HCT116 (cell line): ENCODE data around the gene PXMP4. TPM values are rescaled to one million over a fixed set of nuclear protein-coding genes. Genes with fewer than 3 reads are reported as not detected.

Experiments
- ATAC-seq: fragments of 200-7000 bp; cut with Tn5 transposase; 2 replicates; pipeline ENCODE4 v1.9.1; 2020; ENCODE audit warnings: mild to moderate bottlenecking, moderate library complexity
- BruUV-seq: library from RNA; stranded (reverse); fragments of 400-500 nt; replicated peaks from 2 replicates; lab custom pipeline; 2021; lab: Mats Ljungman, UMichigan
- CTCF ChIA-PET: fragments of 300-600 bp; sonication (Branson Sonifier 250); formaldehyde crosslinking; loops from one replicate; lab custom pipeline; 2021; ENCODE audit warnings: antibody characterized with exemption; lab: Charles Lee
- POLR2A ChIA-PET: fragments of 300-600, 350-600 bp; sonication (Branson Sonifier 250); formaldehyde crosslinking; loops from one replicate; lab custom pipeline; 2021; ENCODE audit warnings: antibody characterized with exemption; lab: Charles Lee
- RAD21 ChIA-PET, 2 experiments: fragments of 300-600 bp; sonication (Branson Sonifier 250); formaldehyde crosslinking; loops; one replicate each; lab custom pipeline; 2023; ENCODE audit warnings: low total read pairs in 2 of 2; ENCODE audit not compliant: uncharacterized antibody in 2 of 2, unreplicated experiment in 2 of 2, low non-redundant PET in 1 of 2; lab: Charles Lee
- DNase-seq: peaks from one replicate; pipeline ENCODE4 v3.0.0-alpha.2; 2010; ENCODE audit warnings: low read depth, low spot score
- H2AFZ ChIP-seq: fragments of 200-600 bp; shearing (Covaris generic), sonication (generic); 2 replicates; pipeline ENCODE4 v1.6.1; 2017; ENCODE audit warnings: low read depth, mixed run types, mixed read lengths, antibody characterized with exemption, low read length; ENCODE audit not compliant: poor library complexity, severe bottlenecking
- H3K27ac ChIP-seq: 2 replicates; pipeline ENCODE4 v1.5.1; 2012; ENCODE audit warnings: low read depth, low read length
- H3K27me3 ChIP-seq: fragments of 200-600 bp; sonication (generic); 2 replicates; pipeline ENCODE4 v1.6.1; 2016; ENCODE audit warnings: mixed run types, low read length, mixed read lengths; ENCODE audit not compliant: insufficient read depth
- H3K36me3 ChIP-seq, 2 experiments: fragments of 200-500 bp in 1 of 2; fragments of 200-600 bp in 1 of 2; sonication (Bioruptor generic) in 1 of 2; sonication (generic) in 1 of 2; 2 replicates each; pipeline versions ENCODE4 v1.5.1 to v1.6.1; 2014 to 2016; ENCODE audit warnings: low read length in 2 of 2, inconsistent platforms in 1 of 2, mixed read lengths in 1 of 2, mixed run types in 1 of 2; ENCODE audit not compliant: insufficient read depth in 2 of 2, control insufficient read depth in 1 of 2
- H3K4me1 ChIP-seq, 2 experiments: fragments of 200-600 bp in 1 of 2; sonication (generic) in 1 of 2; 2 replicates each; pipeline versions ENCODE4 v1.5.1 to v1.6.1; 2012 to 2017; ENCODE audit warnings: low read length in 2 of 2, inconsistent platforms in 1 of 2, mild to moderate bottlenecking in 1 of 2, mixed read lengths in 1 of 2, mixed run types in 1 of 2, moderate library complexity in 1 of 2; ENCODE audit not compliant: insufficient read depth in 2 of 2, control insufficient read depth in 1 of 2
- H3K4me2 ChIP-seq: fragments of 200-600 bp; sonication (generic); 2 replicates; pipeline ENCODE4 v1.6.1; 2017; ENCODE audit warnings: mixed run types, low read length, mixed read lengths
- H3K4me3 ChIP-seq, 2 experiments: fragments of 200-600 bp in 1 of 2; sonication (generic) in 1 of 2; replicated peaks in 1 of 2; 2 replicates each; pipeline ENCODE4 v1.5.1; 2011 to 2016; ENCODE audit warnings: low read length in 2 of 2, control low read depth in 1 of 2, low read depth in 1 of 2, mild to moderate bottlenecking in 1 of 2, mixed read lengths in 1 of 2, mixed run types in 1 of 2
- H3K79me2 ChIP-seq: fragments of 200-600 bp; sonication (generic); 2 replicates; pipeline ENCODE4 v1.6.1; 2017; ENCODE audit warnings: mild to moderate bottlenecking, mixed run types, low read length, moderate library complexity, mixed read lengths; ENCODE audit not compliant: insufficient read depth
- H3K9ac ChIP-seq: fragments of 200-600 bp; sonication (generic); 2 replicates; pipeline ENCODE4 v1.6.1; 2016; ENCODE audit warnings: low read length, mixed read lengths
- H3K9me2 ChIP-seq: fragments of 200-600 bp; sonication (generic), shearing (Covaris generic); 2 replicates; pipeline ENCODE4 v1.6.1; 2017; ENCODE audit warnings: mixed run types, mild to moderate bottlenecking, moderate library complexity; ENCODE audit not compliant: insufficient read depth
- H3K9me3 ChIP-seq, 2 experiments: fragments of 200-500 bp in 1 of 2; fragments of 200-600 bp in 1 of 2; sonication (Bioruptor generic) in 1 of 2; sonication (generic) in 1 of 2; 2 replicates each; pipeline ENCODE4 v1.6.1; 2014 to 2017; ENCODE audit warnings: low read length in 2 of 2, mixed read lengths in 2 of 2, inconsistent platforms in 1 of 2, low read depth in 1 of 2, mild to moderate bottlenecking in 1 of 2, mixed run types in 1 of 2, moderate library complexity in 1 of 2; ENCODE audit not compliant: control insufficient read depth in 1 of 2, insufficient read depth in 1 of 2
- H4K20me1 ChIP-seq: fragments of 200-600 bp; sonication (generic), shearing (Covaris generic); 2 replicates; pipeline ENCODE4 v1.6.1; 2017; ENCODE audit warnings: mixed run types, mild to moderate bottlenecking, moderate library complexity; ENCODE audit not compliant: insufficient read depth
- ATF3 ChIP-seq: IDR thresholded peaks from 2 replicates; pipeline ENCODE4 v1.6.1; 2012
- CBX3 ChIP-seq: IDR thresholded peaks from 2 replicates; pipeline ENCODE4 v1.6.1; 2012; ENCODE audit warnings: low read depth
- CEBPB ChIP-seq: IDR thresholded peaks from 2 replicates; pipeline ENCODE4 v1.6.1; 2012; ENCODE audit warnings: low read depth
- CTCF ChIP-seq, 3 experiments: fragments of 200-600 bp in 1 of 3; sonication (generic) in 1 of 3; IDR thresholded peaks in 2 of 3; conservative IDR thresholded peaks in 1 of 3; 2 replicates each; pipeline ENCODE4 v1.5.1; 2012 to 2017; ENCODE audit warnings: low read depth in 2 of 3, low read length in 2 of 3, antibody characterized with exemption in 1 of 3, borderline replicate concordance in 1 of 3, control low read depth in 1 of 3, mild to moderate bottlenecking in 1 of 3, mixed read lengths in 1 of 3, mixed run types in 1 of 3, moderate library complexity in 1 of 3; ENCODE audit not compliant: insufficient read depth in 1 of 3
- FOSL1 ChIP-seq: IDR thresholded peaks from 2 replicates; pipeline ENCODE4 v1.6.1; 2012; ENCODE audit warnings: low read depth
- POLR2A ChIP-seq: IDR thresholded peaks from 2 replicates; pipeline ENCODE4 v1.7.0; 2011; ENCODE audit warnings: borderline replicate concordance; ENCODE audit not compliant: insufficient read depth, insufficient read length; ENCODE audit errors: extremely low read depth
- SIN3A ChIP-seq: IDR thresholded peaks from 2 replicates; pipeline ENCODE4 v1.6.1; 2012; ENCODE audit warnings: low read depth
- SRF ChIP-seq: IDR thresholded peaks from 2 replicates; pipeline ENCODE4 v1.6.1; 2012; ENCODE audit warnings: low read depth
- YY1 ChIP-seq: IDR thresholded peaks from 2 replicates; pipeline ENCODE4 v1.6.1; 2011; ENCODE audit warnings: low read length, low read depth, moderate library complexity, mild to moderate bottlenecking; ENCODE audit not compliant: insufficient replicate concordance; ENCODE audit errors: extremely low read depth
- ZBTB33 ChIP-seq: IDR thresholded peaks from 2 replicates; pipeline ENCODE4 v1.6.1; 2011; ENCODE audit warnings: mild to moderate bottlenecking, low read length, moderate library complexity; ENCODE audit not compliant: insufficient replicate concordance; ENCODE audit errors: extremely low read depth
- ZFX ChIP-seq: fragments of 450-650 bp; IDR thresholded peaks from 2 replicates; pipeline ENCODE4 v1.6.1; 2017
- intact Hi-C: fragments of 100-400 bp; cut with micrococcal nuclease; formaldehyde crosslinking; loops from 2 replicates; pipeline ENCODE4 v1.10.0; 2022
- total RNA-seq: library from RNA; stranded (reverse); gene quantifications from one replicate; pipeline ENCODE4 v1.2.1, GENCODE V29; 2021; ENCODE audit not compliant: unreplicated experiment

PXMP4 gene
- total RNA-seq, 1 experiment from 2014 or later, result 9.6 TPM

- ChIA-PET RAD21 (no interaction called here), POLR2A (no interaction called here), CTCF (no interaction called here)
- H3K9me2 ChIP-seq, result no peaks in the 10 kb centered on the region
- H3K4me3 ChIP-seq, result no peak overlapping the region
- DNase-seq (no peak), ATAC-seq (no peak)
- peaks cover 0 to 5% of the 10 kb centered on the region in 2 experiments; a peak in 2 of 4 replicates for H3K36me3 ChIP-seq
- H3K4me1 ChIP-seq, result peaks cover 6 to 19% of the 10 kb centered on the region in 2 experiments
- H2AFZ ChIP-seq, result no peak overlapping the region
- no peak overlapping the region for H3K27ac ChIP-seq
- no peak overlapping the region for H3K9ac ChIP-seq
- TF ChIP-seq SIN3A (no peak), ZBTB33 (no peak), ZFX (no peak), POLR2A (no peak), CBX3 (no peak), YY1 (no peak), SRF (no peak), CTCF (IDR thresholded peaks at IDR 0.05 in 2 of 3, conservative IDR thresholded peaks at IDR 0.05 in 1 of 3; ENCODE audit: borderline replicate concordance in 1 of 3, insufficient read depth in 1 of 3, low read depth in 2 of 3, low read length in 2 of 3) (no peak), ATF3 (no peak), CEBPB (no peak), FOSL1 (no peak)
- peaks cover 32% of the 10 kb centered on the region for H3K79me2 ChIP-seq
- no TSS peak for BruUV-seq
- intact Hi-C loops, result no loop called here
- H3K9me3 ChIP-seq, result no peaks in the 10 kb centered on the region
- H3K4me2 ChIP-seq, result no peak overlapping the region
- no peaks in the 10 kb centered on the region for H4K20me1 ChIP-seq
- no peaks in the 10 kb centered on the region for H3K27me3 ChIP-seq
These were observed 39.4 kb downstream of the PXMP4 start for GRCh38 chr20:33680686-33681085.
